CD4-positive, alpha-beta T cell treated with Interleukin-17A for 1 hour (primary cell): ENCODE results near the gene RNU6-9.

Experiments used
- DNase-seq: peaks from one replicate; pipeline ENCODE4 v3.0.0-alpha.2; 2020

RNU6-9 gene

DNA sequence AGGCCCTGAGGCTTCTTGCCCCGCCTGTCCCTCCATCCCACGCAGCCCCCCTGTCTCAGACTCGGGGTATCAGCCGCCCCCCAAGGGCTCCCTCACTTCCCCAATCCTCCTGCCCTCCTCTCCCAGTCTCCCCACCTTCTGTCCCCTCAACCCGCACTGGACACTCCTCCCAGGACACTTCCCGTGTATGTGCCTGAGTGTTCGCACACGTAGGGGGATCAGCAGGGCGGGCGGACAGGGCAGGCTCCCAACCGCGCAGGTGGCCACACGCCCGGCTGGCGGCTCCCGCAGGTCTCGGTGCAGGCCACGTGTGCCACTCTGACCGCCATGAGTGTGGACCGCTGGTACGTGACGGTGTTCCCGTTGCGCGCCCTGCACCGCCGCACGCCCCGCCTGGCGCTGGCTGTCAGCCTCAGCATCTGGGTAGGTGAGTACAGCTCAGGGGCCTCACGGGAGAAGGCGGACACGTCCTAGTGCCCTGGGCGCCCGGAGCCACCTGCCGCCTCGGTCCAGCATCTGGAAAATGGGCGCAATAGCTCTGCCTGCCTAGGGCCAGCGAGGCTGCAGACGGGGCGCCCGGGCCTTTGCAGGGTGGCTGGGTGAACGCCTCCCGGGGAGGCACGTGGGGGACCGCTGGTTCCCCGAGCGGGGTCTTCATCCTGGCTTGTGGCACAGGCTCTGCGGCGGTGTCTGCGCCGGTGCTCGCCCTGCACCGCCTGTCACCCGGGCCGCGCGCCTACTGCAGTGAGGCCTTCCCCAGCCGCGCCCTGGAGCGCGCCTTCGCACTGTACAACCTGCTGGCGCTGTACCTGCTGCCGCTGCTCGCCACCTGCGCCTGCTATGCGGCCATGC lies 26.1 kb downstream of the RNU6-9 start:
- DNase-seq, result peak; percentile 43

DNA sequence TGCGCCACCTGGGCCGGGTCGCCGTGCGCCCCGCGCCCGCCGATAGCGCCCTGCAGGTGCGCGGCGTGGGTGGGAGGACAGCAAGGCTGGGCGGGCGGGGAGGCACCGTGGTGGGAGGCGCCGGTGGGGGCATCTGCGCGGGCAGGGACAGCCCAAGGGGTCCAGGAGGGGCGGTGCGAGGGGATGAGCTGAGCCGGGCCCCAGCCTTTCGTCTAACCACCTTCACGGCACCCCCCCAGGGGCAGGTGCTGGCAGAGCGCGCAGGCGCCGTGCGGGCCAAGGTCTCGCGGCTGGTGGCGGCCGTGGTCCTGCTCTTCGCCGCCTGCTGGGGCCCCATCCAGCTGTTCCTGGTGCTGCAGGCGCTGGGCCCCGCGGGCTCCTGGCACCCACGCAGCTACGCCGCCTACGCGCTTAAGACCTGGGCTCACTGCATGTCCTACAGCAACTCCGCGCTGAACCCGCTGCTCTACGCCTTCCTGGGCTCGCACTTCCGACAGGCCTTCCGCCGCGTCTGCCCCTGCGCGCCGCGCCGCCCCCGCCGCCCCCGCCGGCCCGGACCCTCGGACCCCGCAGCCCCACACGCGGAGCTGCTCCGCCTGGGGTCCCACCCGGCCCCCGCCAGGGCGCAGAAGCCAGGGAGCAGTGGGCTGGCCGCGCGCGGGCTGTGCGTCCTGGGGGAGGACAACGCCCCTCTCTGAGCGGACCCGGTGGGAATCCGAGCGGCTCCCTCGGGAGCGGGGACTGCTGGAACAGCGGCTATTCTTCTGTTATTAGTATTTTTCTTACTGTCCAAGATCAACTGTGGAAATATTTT lies 27.0 kb downstream of the RNU6-9 start:
- DNase-seq, result peak; percentile 77

DNA sequence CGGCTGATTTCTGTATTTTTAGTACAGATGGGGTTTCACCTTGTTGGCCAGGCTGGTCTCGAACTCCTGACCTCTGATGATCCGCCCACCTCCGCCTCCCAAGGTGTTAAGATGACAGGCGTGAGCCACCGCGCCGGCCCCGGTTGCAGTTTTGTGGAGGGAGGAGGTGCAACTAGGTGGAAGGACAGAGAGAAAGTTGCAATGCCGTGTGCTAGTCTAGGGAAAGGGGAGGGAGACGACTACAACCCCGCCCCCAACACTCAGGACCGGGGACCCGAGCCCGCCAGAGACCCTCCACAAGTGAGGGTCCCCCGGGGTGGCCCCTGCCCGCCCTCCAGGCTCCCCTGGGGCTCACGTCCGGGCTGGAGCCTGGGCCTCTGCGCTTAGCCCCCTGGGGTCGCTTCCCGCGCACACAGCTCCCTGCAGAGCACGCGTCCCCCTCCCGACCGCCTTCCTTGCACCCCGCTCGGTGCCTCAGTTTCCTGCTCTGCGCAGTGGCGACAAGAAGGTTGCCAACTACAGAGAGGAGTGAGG lies 31.3 kb downstream of the RNU6-9 start:
- no peak for DNase-seq

DNA sequence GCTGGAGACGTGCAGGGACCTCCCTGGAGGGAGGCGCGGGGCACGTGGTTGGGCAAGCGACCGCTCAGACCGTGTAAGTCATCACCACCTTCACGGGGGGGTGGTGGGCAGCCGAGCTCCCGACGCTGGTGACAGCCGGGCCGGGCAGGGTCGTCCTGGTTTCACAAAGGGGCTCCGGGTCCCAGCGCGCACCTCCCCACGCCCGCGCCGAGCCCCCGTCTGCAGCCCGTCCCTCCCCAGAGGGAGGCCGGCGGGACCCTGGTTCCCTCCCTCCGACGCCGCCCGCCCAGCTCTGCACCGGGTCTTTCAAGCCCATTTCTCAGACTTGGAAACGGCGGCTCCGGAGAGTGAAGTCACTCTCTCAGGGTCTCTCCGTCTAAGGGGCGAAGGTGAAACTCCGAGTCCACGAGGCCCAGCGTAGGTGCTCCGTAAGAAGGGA lies 31.8 kb downstream of the RNU6-9 start:
- no peak for DNase-seq

GRCh38 chr19:925526-926322 lies 32.4 kb downstream of the RNU6-9 start, which contains the start of gene ARID3A:
ARID3A (plus strand) TSS chr19:926035; CDS start chr19:929529, 3,494 bp downstream.
- peak; percentile 82 for DNase-seq

DNA sequence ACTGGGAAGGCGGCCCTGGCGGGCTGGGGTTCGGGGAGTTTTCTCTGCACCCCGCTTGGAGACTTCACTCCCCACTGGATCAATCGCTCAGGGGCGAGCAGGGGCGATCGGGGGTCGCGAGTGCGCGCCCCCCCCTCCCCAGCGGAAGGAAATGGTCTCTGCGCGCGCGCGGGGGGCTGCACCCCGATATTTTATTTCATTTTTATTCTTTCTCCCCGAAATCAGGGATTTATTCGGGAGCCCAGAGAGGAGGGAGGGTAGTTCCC lies 33.0 kb downstream of the RNU6-9 start:
- no peak for DNase-seq

- no peak for DNase-seq
Measured at GRCh38 chr19:926589-927350, 33.5 kb downstream of the RNU6-9 start.

- DNase-seq, result no peak
Measured at GRCh38 chr19:927351-927779, 34.1 kb downstream of the RNU6-9 start.

- DNase-seq, result no peak
Measured at GRCh38 chr19:927780-928401, 34.6 kb downstream of the RNU6-9 start.

GRCh38 chr19:928471-929202 lies 35.4 kb downstream of the RNU6-9 start:
- DNase-seq, result no peak

DNA sequence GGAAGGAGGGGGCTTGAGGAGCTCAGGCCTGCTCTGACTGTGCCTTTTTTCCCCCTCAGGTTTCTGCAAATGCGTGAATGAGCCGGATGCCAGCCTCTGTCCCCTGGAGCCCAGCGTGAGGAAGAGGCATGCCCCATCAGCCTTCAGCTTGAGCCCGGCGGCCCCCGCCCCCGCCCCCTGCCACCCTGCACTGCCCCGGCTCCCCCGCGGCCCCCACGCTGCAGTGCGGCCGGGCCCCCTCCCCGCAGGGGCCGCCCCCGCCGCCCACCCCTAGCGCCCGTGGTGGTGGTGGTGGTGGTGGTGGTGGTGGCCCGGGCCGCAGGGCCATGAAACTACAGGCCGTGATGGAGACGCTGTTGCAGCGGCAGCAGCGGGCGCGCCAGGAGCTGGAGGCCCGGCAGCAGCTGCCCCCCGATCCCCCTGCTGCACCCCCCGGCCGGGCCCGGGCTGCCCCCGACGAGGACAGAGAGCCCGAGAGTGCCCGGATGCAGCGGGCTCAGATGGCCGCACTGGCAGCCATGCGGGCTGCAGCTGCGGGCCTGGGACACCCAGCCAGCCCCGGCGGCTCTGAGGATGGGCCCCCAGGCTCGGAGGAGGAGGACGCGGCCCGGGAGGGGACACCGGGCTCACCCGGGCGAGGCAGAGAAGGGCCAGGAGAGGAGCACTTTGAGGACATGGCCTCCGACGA lies 36.1 kb downstream of the RNU6-9 start:
- DNase-seq, result no peak

DNA sequence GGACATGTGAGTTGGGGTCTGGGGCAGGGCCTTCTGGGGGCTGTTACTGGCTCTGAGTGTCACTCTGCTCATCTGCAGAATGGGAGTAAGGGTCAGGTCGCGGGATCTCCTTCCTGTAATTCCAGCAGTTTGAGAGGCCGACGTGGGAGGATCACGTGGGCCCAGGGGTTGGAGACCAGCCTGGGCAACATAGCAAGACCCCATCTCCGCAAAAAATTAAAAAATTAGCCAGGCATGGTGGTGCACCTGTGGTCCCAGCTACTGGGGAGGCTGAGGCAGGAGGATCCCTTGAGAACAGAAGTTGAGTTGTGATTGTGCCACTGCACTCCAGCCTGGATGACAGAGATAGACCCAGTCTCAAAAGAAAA lies 36.6 kb downstream of the RNU6-9 start:
- DNase-seq, result no peak

- DNase-seq, result no peak
Measured at GRCh38 chr19:931860-932647, 38.8 kb downstream of the RNU6-9 start.

DNA sequence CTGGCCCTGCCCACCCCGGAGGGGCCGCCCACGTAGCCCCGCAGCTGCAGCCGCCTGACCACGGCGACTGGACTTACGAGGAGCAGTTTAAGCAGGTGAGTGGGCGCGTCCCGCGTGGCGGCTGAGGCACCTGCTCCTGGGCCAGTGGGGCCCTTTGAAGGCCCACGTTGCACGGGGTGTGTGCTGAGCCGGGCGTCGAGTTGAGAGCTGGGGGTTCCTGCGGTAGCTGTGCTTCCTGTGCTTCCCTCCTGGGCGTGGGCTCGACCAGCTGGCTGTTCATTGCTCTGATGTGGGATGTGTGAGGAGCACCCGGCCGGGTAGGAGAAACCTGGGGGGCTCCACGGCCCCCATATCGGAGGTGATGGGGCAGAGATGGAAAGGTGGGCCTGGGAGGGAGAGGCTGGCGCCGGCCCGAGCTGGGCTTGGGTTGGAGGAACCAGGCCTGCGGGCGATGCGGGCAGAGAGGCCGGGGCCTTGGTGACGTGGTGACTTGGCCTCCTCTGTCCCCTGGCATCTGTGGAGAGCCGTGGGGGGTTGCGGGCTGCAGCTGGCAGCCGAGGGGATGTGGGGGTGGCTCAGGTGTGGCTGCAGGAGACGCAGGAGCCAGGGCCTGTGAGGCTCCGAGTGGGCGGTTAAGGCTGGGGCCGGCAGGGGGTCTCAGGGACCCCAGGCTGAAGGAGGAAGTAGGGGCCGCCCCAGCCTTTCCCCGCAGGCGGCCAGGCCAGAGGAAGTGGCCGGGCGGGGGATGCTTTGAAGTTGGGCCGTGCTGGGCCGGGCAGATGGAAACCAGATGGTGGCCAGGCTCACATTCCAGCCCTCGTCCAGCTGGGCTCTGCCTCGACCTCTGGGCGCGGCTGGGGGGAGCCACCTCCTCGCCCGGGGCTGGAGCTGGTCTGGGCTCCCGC lies 39.6 kb downstream of the RNU6-9 start:
- peak; percentile 50 for DNase-seq

DNA sequence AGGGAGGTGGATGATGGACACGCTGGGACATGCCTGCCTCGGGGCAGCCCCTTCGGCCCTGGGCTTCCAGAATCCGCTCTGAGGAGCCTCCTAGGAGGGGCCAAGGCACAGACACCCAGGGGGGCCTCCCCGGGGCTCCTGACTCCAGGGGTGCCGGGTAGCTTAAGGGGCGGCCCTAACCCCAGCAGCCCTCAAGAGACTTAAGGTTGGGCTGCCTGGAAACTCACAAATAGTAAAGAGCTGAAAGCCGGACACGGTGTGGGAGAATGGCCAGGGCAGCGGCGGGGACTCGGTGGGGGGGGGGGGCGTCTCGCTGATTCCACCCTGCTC lies 40.2 kb downstream of the RNU6-9 start:
- DNase-seq, result no peak

DNA sequence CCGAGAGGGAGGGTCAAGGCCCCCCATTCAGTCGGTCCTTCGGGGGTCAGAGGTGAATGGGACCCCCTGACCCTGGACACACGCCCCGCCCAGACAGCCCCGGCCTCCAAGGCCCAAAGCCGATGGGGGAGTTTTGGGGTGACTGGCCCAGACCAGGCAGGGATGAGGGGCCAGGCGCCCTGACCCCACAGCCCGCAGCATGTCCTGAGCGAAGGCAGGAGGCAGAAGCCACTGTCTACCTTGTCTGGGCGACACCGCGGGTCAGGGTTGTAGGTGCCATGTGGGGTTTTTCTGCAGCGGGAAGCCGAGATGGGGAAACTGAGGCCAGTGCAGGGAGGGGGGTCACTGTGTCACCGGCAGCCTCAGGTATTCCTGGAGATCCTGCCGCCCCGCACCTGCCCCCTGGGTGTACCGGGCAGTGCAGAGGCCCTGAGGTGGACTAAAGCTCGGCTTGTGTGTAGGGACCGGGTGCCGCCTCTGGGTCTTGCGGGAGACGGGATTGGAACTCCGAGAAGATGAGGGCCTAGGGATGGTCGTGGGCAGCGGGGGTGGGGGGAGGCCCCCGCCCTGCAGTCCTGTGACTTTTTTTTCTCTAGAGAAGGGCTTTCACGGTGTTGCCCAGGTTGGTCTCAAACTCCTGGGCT lies 41.0 kb downstream of the RNU6-9 start:
- DNase-seq, result no peak

GRCh38 chr19:934865-935479 lies 41.7 kb downstream of the RNU6-9 start:
- no peak for DNase-seq

- no peak for DNase-seq
Measured at GRCh38 chr19:936175-936546, 42.9 kb downstream of the RNU6-9 start.
